Activated CD4-positive, alpha-beta T cell treated with anti-CD3 and anti-CD28 coated beads, Interleukin-2, Interleukin-6, amounts not matched to agents 100 ng/mL and 50 ng/mL, durations not matched to agents 16 hours and 8 hours (primary cell): Measurements from ENCODE around the gene LYZL6.
A peak's percentile ranks its signal among the peaks of the same experiment; 100 is the strongest.
"Not testable (repeated sequence)": the region's sequence is repeated elsewhere in the genome, so short reads cannot be mapped to it uniquely, and the experiment has no call there.

Experiments
- DNase-seq: peaks from one replicate; pipeline ENCODE4 v3.0.0-alpha.2; 2020

Gene LYZL6

GRCh38 chr17:35906191-35906925, 37.2 kb downstream of the LYZL6 start:
- DNase-seq, result no peak

GRCh38 chr17:35903451-35903850, 40.1 kb downstream of the LYZL6 start:
- DNase-seq, result no peak

GRCh38 chr17:35901631-35902175, 41.8 kb downstream of the LYZL6 start:
- no peak for DNase-seq

- DNase-seq, result no peak
These were observed 42.6 kb downstream of the LYZL6 start for GRCh38 chr17:35900708-35901480.

GRCh38 chr17:35900280-35900679, 43.2 kb downstream of the LYZL6 start:
- DNase-seq, result no peak

GRCh38 chr17:35898283-35899070, 45.0 kb downstream of the LYZL6 start:
- DNase-seq, result peak; percentile 73

GRCh38 chr17:35897772-35898171, 45.7 kb downstream of the LYZL6 start:
- not testable (repeated sequence) for DNase-seq

GRCh38 chr17:35895636-35896587, 47.6 kb downstream of the LYZL6 start:
- DNase-seq, result peak; percentile 72

GRCh38 chr17:35894206-35894605, 49.3 kb downstream of the LYZL6 start:
- no peak for DNase-seq

- no peak for DNase-seq
These were observed 49.8 kb downstream of the LYZL6 start for GRCh38 chr17:35893751-35894150.

GRCh38 chr17:35892091-35893035, 51.1 kb downstream of the LYZL6 start:
- peak; percentile 84 for DNase-seq

GRCh38 chr17:35891269-35891668, 52.2 kb downstream of the LYZL6 start:
- no peak for DNase-seq

- peak; percentile 82 for DNase-seq
These were observed 52.7 kb downstream of the LYZL6 start for GRCh38 chr17:35890774-35891155.

GRCh38 chr17:35889818-35890773, 53.4 kb downstream of the LYZL6 start:
- DNase-seq, result no peak

GRCh38 chr17:35889241-35889640, 54.3 kb downstream of the LYZL6 start:
- peak; percentile 78 for DNase-seq
